Retinal pigment epithelial cell (primary cell): Measurements from ENCODE around the gene EPHB1.

Source experiments
- DNase-seq: peaks from one replicate; pipeline ENCODE4 v3.0.0-alpha.2; 2010; ENCODE audit warnings: low read depth
- H3K4me3 ChIP-seq: 2 replicates; pipeline ENCODE4 v1.5.1; 2011; ENCODE audit warnings: mild to moderate bottlenecking, low read length, control low read depth, moderate library complexity
- TF ChIP-seq, protein P1 (sequence below): conservative IDR thresholded peaks from 2 replicates; pipeline ENCODE4 v1.5.1; 2011; ENCODE audit warnings: low read depth, low read length, control low read depth, inconsistent platforms

The EPHB1 gene

GRCh38 chr3:135197246-135197645 is 402.2 kb downstream of the EPHB1 start:
- no peak overlapping the region for H3K4me3 ChIP-seq
- TF ChIP-seq, protein P1, sequence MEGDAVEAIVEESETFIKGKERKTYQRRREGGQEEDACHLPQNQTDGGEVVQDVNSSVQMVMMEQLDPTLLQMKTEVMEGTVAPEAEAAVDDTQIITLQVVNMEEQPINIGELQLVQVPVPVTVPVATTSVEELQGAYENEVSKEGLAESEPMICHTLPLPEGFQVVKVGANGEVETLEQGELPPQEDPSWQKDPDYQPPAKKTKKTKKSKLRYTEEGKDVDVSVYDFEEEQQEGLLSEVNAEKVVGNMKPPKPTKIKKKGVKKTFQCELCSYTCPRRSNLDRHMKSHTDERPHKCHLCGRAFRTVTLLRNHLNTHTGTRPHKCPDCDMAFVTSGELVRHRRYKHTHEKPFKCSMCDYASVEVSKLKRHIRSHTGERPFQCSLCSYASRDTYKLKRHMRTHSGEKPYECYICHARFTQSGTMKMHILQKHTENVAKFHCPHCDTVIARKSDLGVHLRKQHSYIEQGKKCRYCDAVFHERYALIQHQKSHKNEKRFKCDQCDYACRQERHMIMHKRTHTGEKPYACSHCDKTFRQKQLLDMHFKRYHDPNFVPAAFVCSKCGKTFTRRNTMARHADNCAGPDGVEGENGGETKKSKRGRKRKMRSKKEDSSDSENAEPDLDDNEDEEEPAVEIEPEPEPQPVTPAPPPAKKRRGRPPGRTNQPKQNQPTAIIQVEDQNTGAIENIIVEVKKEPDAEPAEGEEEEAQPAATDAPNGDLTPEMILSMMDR, result no peak
- no peak for DNase-seq

- TF ChIP-seq, protein P1, result no peak
Measured at GRCh38 chr3:135197856-135198255, 402.8 kb downstream of the EPHB1 start.

DNA sequence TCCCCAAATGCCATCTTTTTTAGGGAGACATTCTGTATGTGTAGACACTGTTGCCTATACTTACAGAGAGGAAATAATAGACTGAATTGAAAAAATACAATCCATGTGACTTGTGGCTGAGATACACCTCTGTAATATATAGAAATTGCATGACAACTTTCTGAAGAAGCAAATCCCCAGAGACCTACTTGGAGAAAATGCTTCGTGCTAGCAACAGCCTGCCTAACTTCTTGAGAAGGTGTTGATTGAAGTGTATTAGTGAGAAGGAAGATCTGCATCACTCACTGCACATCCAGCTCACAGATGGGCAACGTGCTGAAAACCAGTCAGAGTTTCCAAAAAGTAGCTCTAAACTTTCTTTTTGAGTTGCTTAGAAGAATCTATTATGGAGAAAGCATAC is 404.1 kb downstream of the EPHB1 start:
- no peak for DNase-seq
- H3K4me3 ChIP-seq, result no peak overlapping the region

More at GRCh38 chr3:135197856-135198255, 402.8 kb downstream of the EPHB1 start:
- DNase-seq, result no peak
- no peak overlapping the region for H3K4me3 ChIP-seq

DNA sequence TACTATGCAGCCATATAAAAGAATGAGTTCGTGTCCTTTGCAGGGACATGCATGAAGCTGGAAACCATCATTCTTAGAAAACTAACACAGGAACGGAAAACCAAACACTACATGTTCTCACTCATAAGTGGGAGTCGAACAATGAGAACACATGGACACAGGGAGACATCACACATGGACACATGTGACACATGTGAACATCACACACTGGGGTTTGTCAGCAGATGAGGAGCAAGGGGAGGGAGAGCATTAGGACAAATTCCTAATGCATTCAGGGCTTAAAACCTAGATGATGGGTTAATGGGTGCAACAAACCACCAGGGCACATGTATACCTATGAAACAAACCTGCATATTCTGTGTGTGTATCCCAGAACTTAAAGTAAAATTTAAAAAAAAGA is 408.0 kb downstream of the EPHB1 start:
- TF ChIP-seq, protein P1, result no peak
- H3K4me3 ChIP-seq, result no peak overlapping the region
- DNase-seq, result no peak

More for the DNA sequence above, 404.1 kb downstream of the EPHB1 start:
- TF ChIP-seq, protein P1, result no peak

DNA sequence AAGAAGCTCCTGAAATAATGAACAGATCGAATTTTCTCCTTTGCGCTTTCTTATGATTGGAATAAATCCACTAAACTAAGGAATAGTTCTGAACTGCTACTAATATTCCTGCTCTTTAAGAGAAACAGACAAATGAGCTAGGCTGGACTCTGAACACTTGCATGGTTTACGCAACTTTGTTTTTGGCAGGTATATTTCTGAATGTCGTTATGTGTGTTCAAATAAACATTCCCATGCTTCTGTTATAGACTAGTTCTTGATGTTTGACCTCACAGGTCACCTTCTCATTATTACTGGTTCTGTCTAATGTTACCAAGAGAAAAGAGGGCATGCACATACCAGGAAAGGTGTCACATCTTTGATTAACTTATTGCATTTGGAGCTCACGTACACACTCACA is 418.2 kb downstream of the EPHB1 start:
- no peak for DNase-seq
- TF ChIP-seq, protein P1, result no peak
- H3K4me3 ChIP-seq, result no peak overlapping the region

DNA sequence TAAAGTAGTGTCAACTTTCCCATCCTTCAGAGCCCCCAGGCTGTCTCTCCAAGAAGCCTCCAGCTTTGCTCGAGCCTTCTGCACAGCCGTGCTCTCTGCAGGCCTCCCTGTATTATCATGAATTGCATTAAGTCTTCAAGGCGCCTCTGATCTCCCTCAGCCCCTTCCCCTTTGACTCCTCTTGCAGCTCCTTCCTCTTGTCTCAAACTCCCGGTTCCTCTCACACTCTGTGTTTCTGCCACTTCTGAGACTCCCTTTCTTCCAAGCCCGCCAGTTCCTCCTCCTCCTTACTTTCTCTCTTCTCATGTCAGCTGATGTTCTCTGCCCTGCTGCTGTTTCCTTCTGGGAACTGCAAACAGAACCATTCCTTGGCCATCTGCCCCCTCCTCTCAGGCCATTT is 418.8 kb downstream of the EPHB1 start:
- H3K4me3 ChIP-seq, result no peak overlapping the region
- TF ChIP-seq, protein P1, result no peak

GRCh38 chr3:135214400-135214799 is 419.3 kb downstream of the EPHB1 start:
- no peak overlapping the region for H3K4me3 ChIP-seq
- DNase-seq, result no peak
- TF ChIP-seq, protein P1, result no peak

More for the DNA sequence above, 418.8 kb downstream of the EPHB1 start:
- DNase-seq, result no peak
